HuH-7 (cell line): Measurements from ENCODE around the gene PARD3.

Experiments
- DNase-seq: peaks from one replicate; pipeline ENCODE4 v3.0.0; 2011; ENCODE audit warnings: low spot score

PARD3 gene

GRCh38 chr10:34618611-34619010 is 196.5 kb downstream of the PARD3 start:
- DNase-seq = no peak

DNA sequence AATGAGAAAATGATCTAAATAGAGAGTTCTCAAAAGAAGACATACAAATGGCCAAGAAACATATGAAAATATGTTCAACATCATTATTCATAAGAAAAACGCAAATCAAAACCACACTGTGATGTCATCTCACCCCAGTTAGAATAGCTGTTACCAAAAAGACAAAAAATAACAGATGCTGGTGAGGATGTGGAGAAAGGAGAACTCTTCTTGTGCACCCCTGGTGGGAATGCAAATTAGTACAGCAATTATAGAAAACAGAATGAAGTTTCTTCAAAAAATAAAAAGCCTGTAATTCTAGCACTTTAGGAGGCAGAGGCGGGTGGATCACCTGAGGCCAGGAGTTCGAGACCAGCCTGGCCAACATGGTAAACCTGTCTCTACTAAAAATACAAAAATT is 199.3 kb downstream of the PARD3 start:
- no peak for DNase-seq

DNA sequence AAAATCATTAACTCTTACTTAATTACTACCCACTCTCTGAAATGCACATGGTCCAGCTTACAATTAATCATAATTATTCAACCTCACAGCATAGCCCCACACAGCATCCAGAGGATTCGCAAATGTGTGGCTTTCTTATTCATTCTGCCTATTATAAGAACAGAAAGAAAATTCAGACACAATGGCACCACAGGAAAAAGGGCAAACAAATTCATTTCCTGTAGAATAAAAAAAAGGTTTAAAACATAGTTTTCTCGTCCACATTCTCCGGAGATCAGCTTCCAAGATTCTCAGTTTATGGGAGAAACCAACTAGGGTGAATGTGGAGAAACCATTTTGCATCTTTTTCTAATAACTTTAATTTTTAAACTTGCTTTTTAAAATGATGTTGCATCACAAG is 201.6 kb downstream of the PARD3 start:
- DNase-seq = no peak

GRCh38 chr10:34612938-34613337 is 202.2 kb downstream of the PARD3 start:
- DNase-seq = no peak

- no peak for DNase-seq
These were observed 202.7 kb downstream of the PARD3 start for GRCh38 chr10:34612446-34612845.

DNA sequence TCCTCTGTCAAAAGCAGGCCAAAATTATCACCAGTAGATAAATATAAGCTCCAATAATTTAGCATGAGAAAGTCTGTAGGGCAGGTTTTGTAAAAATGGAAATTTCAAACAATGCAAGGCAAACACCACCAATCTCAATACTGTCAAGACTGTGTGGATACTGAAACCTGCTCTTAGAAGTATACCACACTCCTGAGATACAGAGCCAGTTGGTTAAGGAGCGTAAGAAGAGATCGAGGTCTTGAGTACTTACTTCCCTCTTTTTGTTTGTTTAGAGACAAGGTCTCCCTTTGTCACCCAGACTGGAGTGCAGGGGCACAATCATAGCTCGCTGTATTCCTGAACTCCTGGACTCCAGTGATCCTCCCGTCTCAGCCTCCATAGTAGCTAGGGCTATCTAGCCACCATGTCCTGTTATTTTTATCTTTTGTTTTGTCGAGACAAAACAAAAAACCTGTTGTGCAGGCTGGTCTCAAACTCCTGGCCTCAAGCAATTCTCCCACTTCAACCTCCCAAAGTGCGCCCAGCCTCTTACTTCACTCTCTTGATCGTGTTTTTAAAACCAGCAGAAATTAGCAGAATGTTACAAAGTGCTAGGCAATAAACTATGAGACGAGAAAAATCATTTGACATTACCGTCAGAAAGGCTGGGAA is 205.7 kb downstream of the PARD3 start:
- no peak for DNase-seq

- no peak for DNase-seq
These were observed 207.2 kb downstream of the PARD3 start for GRCh38 chr10:34607894-34608293.

GRCh38 chr10:34606890-34607289 is 208.2 kb downstream of the PARD3 start:
- no peak for DNase-seq

GRCh38 chr10:34602478-34602877 is 212.6 kb downstream of the PARD3 start:
- no peak for DNase-seq

DNA sequence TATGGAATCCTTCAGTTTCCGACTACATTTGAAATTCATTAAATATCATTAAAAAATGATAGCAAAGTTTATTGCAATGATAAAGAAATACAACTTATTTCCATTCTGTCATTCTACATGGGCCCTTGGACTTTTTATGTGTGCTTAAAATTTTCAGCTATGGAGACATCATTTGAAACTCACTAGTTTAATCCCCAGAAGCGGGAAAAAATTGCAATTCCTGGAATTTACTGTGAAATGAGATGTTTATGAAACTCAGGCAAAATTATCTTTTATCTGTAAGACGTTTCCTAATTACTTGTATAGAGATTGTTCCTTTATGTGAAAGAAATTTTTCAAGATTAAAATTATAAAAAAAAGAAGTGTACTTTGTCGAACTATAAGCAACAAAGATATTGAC is 213.4 kb downstream of the PARD3 start:
- no peak for DNase-seq

DNA sequence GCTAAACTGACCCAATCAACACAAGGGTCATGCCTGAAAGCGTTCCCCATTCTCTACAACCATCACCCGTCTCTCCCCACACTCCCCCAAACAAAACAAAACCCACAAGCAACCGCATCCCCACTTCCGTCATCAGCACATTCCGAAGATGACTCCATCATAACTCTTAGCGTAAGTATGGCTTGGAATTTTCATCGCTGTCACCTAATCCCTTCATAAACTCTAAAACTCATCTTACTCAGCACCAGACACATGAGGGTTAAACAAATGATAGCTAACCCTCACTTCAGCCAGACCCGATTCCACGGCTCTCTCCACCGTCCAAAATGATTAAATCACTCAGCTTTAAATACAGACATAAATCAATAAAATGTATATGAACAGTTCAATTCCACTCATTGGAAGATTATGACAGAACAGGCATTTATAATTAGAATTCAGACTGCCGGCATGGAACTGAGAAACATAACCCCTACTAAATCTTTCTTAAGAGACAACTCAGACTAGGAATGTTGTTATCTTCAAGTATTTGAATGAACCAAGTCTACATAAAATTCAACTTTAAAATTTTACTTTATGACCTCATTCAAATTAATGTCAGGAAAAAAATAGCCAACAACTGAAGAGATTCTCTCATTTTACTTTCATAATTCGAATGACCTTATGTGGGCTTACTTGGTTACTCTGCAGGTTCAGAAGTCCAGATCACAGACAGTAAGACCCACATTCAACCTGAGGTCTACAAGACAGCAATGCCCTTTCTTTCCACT is 215.9 kb downstream of the PARD3 start:
- DNase-seq = no peak

DNA sequence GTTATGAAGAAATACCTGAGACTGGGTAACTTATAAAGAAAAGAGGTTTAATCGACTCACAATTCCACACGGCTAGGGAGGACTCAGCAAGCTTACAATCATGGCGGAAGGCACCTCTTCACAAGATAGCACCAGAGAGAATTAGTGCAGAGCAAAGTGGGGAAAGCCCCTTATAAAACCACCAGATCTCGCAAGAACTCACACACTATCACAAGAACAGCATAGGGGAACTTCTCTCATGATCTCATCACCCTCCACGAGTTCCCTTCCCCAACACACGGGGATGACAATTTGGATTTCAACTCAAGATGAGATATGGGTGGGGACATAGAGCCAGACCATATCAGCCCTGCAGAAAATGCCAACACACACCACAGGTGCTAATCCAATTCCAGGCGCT is 218.7 kb downstream of the PARD3 start:
- DNase-seq = no peak

DNA sequence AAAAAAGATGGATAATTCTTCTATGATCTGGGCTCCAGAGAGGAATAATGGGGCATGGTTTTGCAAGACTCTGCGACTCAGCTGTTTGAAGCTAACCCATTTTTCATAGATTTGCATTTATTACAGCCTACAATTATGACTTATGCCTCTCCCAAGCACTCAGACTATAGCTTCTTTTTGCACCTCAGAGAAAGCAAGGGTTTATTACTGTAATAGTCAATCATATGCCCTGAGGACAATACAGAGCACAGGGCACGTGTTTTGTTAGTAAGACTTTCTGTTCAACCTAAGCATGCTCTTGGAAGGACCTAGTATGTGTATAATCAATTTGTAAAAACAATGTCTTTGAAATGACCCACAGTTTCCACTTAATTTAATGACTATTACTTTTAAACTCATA is 221.2 kb downstream of the PARD3 start:
- DNase-seq = no peak

- no peak for DNase-seq
These were observed 221.7 kb downstream of the PARD3 start for GRCh38 chr10:34593374-34593890.

- DNase-seq = no peak
These were observed 224.3 kb downstream of the PARD3 start for GRCh38 chr10:34590793-34591192.

- DNase-seq = no peak
These were observed 225.8 kb downstream of the PARD3 start for GRCh38 chr10:34589275-34589674.

- no peak for DNase-seq
These were observed 227.4 kb downstream of the PARD3 start for GRCh38 chr10:34587680-34588019.

DNA sequence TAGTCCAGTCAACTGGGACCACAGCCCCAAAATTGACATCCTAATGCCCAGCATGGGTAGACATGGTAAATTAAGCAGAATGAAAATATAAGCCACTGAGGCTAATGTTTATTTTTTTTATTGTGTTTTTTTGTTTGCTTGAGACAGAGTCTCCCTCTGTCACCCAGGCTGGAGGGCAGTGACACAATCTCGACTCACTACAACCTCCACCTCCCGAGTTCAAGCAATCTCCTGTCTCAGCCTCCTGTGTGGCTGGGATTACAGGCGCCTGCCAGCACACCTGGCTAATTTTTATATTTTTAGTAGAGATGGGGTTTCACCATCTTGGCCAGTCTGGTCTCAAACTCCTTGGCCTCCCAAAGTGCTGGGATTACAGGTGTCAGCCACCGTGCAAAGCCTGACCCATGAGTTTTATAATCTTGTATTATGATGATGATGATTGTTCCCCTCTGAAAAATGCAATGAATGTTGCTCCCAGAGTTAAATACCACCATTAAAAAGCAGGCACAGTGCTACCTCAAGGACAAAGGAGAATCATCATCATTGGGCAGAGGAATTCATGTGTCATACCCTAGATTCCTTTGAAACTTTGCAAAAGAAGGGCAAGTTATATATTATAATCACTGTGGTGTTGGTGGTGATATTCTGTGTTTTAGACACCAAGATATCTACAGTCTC is 228.0 kb downstream of the PARD3 start:
- no peak for DNase-seq

GRCh38 chr10:34585422-34586112 is 229.5 kb downstream of the PARD3 start:
- DNase-seq = no peak

DNA sequence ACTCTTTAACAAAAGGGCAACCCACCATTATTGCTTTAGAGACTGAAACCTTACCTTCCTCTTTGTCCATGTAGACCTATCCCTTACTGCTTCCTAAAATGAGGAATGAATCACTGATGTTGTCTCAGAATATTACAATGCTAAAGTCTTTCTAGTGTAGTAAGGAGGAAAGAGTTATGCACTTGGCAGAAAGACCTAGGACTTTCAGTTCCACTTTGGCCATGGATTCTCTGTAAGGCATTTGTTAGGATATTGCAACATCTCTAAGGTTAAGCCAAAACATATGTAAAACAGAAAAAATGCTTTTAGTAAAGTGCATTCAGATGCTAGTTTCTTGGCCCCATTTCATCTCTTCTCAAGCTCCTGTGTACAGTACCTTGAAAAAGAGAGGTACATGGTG is 230.9 kb downstream of the PARD3 start:
- no peak for DNase-seq

GRCh38 chr10:34581801-34582532 is 233.1 kb downstream of the PARD3 start:
- no peak for DNase-seq

GRCh38 chr10:34580643-34581042 is 234.5 kb downstream of the PARD3 start:
- DNase-seq = no peak
